Esophagus squamous epithelium (tissue), 4 donors: ENCODE measurements around the gene TMEM240.
"Not testable (repeated sequence)": the region's sequence is repeated elsewhere in the genome, so short reads cannot be mapped to it uniquely, and the experiment has no call there.

Experiments used
- POLR2A ChIP-seq, 4 donors: fragments of 450-650 bp; IDR thresholded peaks; one replicate each; pipeline ENCODE4 v1.6.1; 2017; ENCODE audit warnings: antibody characterized with exemption in 4 of 4, mild to moderate bottlenecking in 4 of 4, moderate library complexity in 3 of 4
- TF ChIP-seq, protein P1 (sequence below), 6 experiments: fragments of 450-650 bp in 4 of 6; fragments of 200-600 bp in 2 of 6; sonication (generic) in 2 of 6; IDR thresholded peaks; one replicate each; pipeline ENCODE4 v1.5.1; 2016 to 2019; ENCODE audit warnings: antibody characterized with exemption in 6 of 6, mild to moderate bottlenecking in 4 of 6, moderate library complexity in 4 of 6

DNA sequence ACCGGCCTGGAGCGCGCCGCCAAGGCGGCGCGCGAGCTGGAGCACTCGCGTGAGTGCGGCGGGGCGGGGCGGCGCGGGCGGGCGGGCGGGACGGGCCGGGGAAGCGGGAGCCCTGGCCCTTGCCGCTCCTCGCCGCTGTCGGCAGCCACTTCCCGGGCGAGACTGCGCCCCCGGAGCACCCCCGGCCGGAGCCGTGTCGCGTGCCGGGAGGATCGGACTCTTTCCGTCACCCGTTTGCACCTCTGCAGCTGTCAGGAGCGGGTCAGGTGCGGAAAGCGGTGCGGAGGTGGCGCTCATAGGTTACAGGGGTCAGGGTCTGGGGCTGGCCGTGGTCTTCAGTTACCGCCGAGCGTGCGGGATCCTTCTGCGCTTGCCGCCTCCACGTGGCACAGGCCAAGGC, 28.0 kb downstream of the TMEM240 start:
- TF ChIP-seq, protein P1, sequence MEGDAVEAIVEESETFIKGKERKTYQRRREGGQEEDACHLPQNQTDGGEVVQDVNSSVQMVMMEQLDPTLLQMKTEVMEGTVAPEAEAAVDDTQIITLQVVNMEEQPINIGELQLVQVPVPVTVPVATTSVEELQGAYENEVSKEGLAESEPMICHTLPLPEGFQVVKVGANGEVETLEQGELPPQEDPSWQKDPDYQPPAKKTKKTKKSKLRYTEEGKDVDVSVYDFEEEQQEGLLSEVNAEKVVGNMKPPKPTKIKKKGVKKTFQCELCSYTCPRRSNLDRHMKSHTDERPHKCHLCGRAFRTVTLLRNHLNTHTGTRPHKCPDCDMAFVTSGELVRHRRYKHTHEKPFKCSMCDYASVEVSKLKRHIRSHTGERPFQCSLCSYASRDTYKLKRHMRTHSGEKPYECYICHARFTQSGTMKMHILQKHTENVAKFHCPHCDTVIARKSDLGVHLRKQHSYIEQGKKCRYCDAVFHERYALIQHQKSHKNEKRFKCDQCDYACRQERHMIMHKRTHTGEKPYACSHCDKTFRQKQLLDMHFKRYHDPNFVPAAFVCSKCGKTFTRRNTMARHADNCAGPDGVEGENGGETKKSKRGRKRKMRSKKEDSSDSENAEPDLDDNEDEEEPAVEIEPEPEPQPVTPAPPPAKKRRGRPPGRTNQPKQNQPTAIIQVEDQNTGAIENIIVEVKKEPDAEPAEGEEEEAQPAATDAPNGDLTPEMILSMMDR (IDR thresholded peaks at IDR 0.05): not testable (repeated sequence)
- TF ChIP-seq POLR2A (IDR thresholded peaks at IDR 0.05): not testable (repeated sequence)
